Left lung (tissue), 10 donors: Measurements from ENCODE around the gene ANKS1B. TPM values are rescaled to one million over a fixed set of nuclear protein-coding genes. Genes with fewer than 3 reads are reported as not detected.

Source experiments
- ATAC-seq: fragments of 200-7000 bp; cut with Tn5 transposase; one replicate; pipeline ENCODE4 v1.9.1; 2020; ENCODE audit warnings: moderate library complexity
- DNase-seq, 4 donors: peaks; one replicate each; pipeline ENCODE4 v3.0.0-alpha.2; 2013 to 2020
- H3K27ac ChIP-seq, 2 donors: fragments of 200-600 bp; sonication (generic) in 1 of 2; one replicate each; pipeline versions ENCODE4 v1.5.0 to v1.8.0; 2020 to 2021
- H3K27me3 ChIP-seq, 2 donors: fragments of 200-600 bp; sonication (generic) in 1 of 2; one replicate each; pipeline versions ENCODE4 v1.5.0 to v1.8.0; 2020 to 2021
- H3K36me3 ChIP-seq, 2 donors: fragments of 200-600 bp; sonication (generic) in 1 of 2; one replicate each; pipeline versions ENCODE4 v1.5.0 to v1.8.0; 2020 to 2021
- H3K4me1 ChIP-seq, 2 donors: fragments of 200-600 bp; one replicate each; pipeline ENCODE4 v1.8.0; 2021
- H3K4me3 ChIP-seq, 2 donors: fragments of 200-600 bp; sonication (generic) in 1 of 2; one replicate each; pipeline versions ENCODE4 v1.5.0 to v1.8.0; 2020 to 2021; ENCODE audit warnings: mild to moderate bottlenecking in 1 of 2
- H3K9me3 ChIP-seq, 2 donors: fragments of 200-600 bp; sonication (generic) in 1 of 2; one replicate each; pipeline versions ENCODE4 v1.5.0 to v1.8.0; 2020 to 2021
- CTCF ChIP-seq, 2 donors: fragments of 200-600 bp; sonication (generic) in 1 of 2; IDR thresholded peaks; one replicate each; pipeline versions ENCODE4 v1.5.0 to v1.8.0; 2021; ENCODE audit warnings: antibody characterized with exemption in 2 of 2
- intact Hi-C, 2 donors: fragments of 100-400 bp; cut with DNase I; formaldehyde crosslinking; loops; one replicate each; pipeline versions ENCODE4 v1.11.2 to v1.14.2; 2022
- polyA plus RNA-seq, 6 donors: library from polyadenylated mRNA; unstranded; fragments of 120-200 nt; gene quantifications; one replicate each; pipeline ENCODE4 v1.2.1, GENCODE V29; 2013; ENCODE audit not compliant: insufficient read length in 6 of 6
- total RNA-seq, 2 donors: library from RNA; stranded (reverse); fragmentation: NEBNext Ultra II Directional; extraction: Animal tissue kit (Norgen Biotek cat#: 25700); gene quantifications; one replicate each; pipeline ENCODE4 v1.2.1, GENCODE V29; 2021
- donor health status: DM: no; HTN: yes; CAD: no.
- donor health status: DM: no; HTN: no; CAD: no.

The ANKS1B gene
- total and polyA plus RNA-seq, 8 donors, result 4.9 to 31.8 (median 14.9) TPM

GRCh38 chr12:99142651-99143050 lies 842.1 kb downstream of the ANKS1B start:
- no peak for ATAC-seq
- Histone ChIP-seq H3K27ac (no peak overlapping the region), H3K4me3 (no peak overlapping the region), H3K4me1 (no peaks in the 10 kb centered on the region), H3K9me3 (no peaks in the 10 kb centered on the region), H3K36me3 (no peaks in the 10 kb centered on the region), H3K27me3 (no peaks in the 10 kb centered on the region)
- intact Hi-C loops, result no loop called here
- TF ChIP-seq CTCF (IDR thresholded peaks at IDR 0.05), result no peak
- peak in 1 of 4 donors; percentile 47 for DNase-seq

GRCh38 chr12:99140017-99140720 lies 844.6 kb downstream of the ANKS1B start:
- DNase-seq (no peak), ATAC-seq (peak; percentile 93)
- Histone ChIP-seq H3K27me3 (no peaks in the 10 kb centered on the region), H3K27ac (no peak overlapping the region), H3K4me1 (no peaks in the 10 kb centered on the region), H3K4me3 (no peak overlapping the region), H3K9me3 (no peaks in the 10 kb centered on the region), H3K36me3 (no peaks in the 10 kb centered on the region)
- intact Hi-C loops, result no loop called here
- TF ChIP-seq CTCF (IDR thresholded peaks at IDR 0.05), result no peak

GRCh38 chr12:99138393-99138792 lies 846.3 kb downstream of the ANKS1B start:
- Histone ChIP-seq H3K27me3 (no peaks in the 10 kb centered on the region), H3K36me3 (no peaks in the 10 kb centered on the region), H3K9me3 (no peaks in the 10 kb centered on the region), H3K4me1 (no peaks in the 10 kb centered on the region), H3K4me3 (no peak overlapping the region), H3K27ac (no peak overlapping the region)
- DNase-seq (no peak), ATAC-seq (no peak)
- TF ChIP-seq CTCF (IDR thresholded peaks at IDR 0.05), result no peak
- intact Hi-C loops, result no loop called here

GRCh38 chr12:99137124-99137855 lies 847.4 kb downstream of the ANKS1B start:
- H3K27ac ChIP-seq, result no peak overlapping the region
- H3K4me1 ChIP-seq, result no peaks in the 10 kb centered on the region
- DNase-seq (no peak), ATAC-seq (no peak)
- H3K27me3 ChIP-seq, result no peaks in the 10 kb centered on the region
- no peaks in the 10 kb centered on the region for H3K36me3 ChIP-seq
- TF ChIP-seq CTCF (IDR thresholded peaks at IDR 0.05), result no peak
- intact Hi-C loops, result no loop called here
- H3K4me3 ChIP-seq, result no peak overlapping the region
- no peaks in the 10 kb centered on the region for H3K9me3 ChIP-seq

- intact Hi-C loops, result no loop called here
- Histone ChIP-seq H3K4me1 (peaks cover 0 to 3% of the 10 kb centered on the region in 2 donors), H3K4me3 (no peak overlapping the region), H3K27ac (no peak overlapping the region), H3K9me3 (no peaks in the 10 kb centered on the region), H3K27me3 (no peaks in the 10 kb centered on the region), H3K36me3 (no peaks in the 10 kb centered on the region)
- no peak for TF ChIP-seq CTCF (IDR thresholded peaks at IDR 0.05)
- no peak for ATAC-seq
- DNase-seq, result no peak
Observed at GRCh38 chr12:99136516-99136915, 848.2 kb downstream of the ANKS1B start.
